Uterus (tissue), 2 donors: ENCODE measurements around the gene CRELD1.

Experiments used
- CTCF ChIP-seq, 4 experiments: fragments of 200-600 bp in 2 of 4; fragments of 450-650 bp in 2 of 4; sonication (generic) in 2 of 4; IDR thresholded peaks; one replicate each; pipeline ENCODE4 v1.5.1; 2016 to 2019; ENCODE audit warnings: antibody characterized with exemption in 4 of 4, mild to moderate bottlenecking in 2 of 4, moderate library complexity in 1 of 4
- POLR2A ChIP-seq, 2 donors: fragments of 450-650 bp; IDR thresholded peaks; one replicate each; pipeline ENCODE4 v1.6.1; 2016; ENCODE audit warnings: antibody characterized with exemption in 2 of 2, mild to moderate bottlenecking in 1 of 2, moderate library complexity in 1 of 2

- no peak for TF ChIP-seq CTCF (IDR thresholded peaks at IDR 0.05)
- TF ChIP-seq POLR2A (IDR thresholded peaks at IDR 0.05), result no peak
Observed at GRCh38 chr3:9945358-9945757, 11.7 kb downstream of the CRELD1 start.
